SH-SY5Y (cell line): ENCODE results near the gene TRABD2B.

ENCODE experiments used
- GATA2 ChIP-seq: IDR thresholded peaks from 2 replicates; pipeline ENCODE4 v1.6.1; 2011; ENCODE audit warnings: mild to moderate bottlenecking, low read depth, low read length
- GATA3 ChIP-seq: IDR thresholded peaks from 2 replicates; pipeline ENCODE4 v1.6.1; 2011; ENCODE audit warnings: low read depth, mild to moderate bottlenecking, low read length, moderate library complexity

- TF ChIP-seq GATA2 (no peak), GATA3 (no peak)
Observed at GRCh38 chr1:47727051-47727696, 270.0 kb downstream of the TRABD2B start.
